ENCODE measurements around the gene EPHA8.

EPHA8 gene

GRCh38 chr1:22615886-22616285 lies 52.6 kb downstream of the EPHA8 start:
- TF ChIP-seq, protein P1, sequence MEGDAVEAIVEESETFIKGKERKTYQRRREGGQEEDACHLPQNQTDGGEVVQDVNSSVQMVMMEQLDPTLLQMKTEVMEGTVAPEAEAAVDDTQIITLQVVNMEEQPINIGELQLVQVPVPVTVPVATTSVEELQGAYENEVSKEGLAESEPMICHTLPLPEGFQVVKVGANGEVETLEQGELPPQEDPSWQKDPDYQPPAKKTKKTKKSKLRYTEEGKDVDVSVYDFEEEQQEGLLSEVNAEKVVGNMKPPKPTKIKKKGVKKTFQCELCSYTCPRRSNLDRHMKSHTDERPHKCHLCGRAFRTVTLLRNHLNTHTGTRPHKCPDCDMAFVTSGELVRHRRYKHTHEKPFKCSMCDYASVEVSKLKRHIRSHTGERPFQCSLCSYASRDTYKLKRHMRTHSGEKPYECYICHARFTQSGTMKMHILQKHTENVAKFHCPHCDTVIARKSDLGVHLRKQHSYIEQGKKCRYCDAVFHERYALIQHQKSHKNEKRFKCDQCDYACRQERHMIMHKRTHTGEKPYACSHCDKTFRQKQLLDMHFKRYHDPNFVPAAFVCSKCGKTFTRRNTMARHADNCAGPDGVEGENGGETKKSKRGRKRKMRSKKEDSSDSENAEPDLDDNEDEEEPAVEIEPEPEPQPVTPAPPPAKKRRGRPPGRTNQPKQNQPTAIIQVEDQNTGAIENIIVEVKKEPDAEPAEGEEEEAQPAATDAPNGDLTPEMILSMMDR (conservative IDR thresholded peaks at IDR 0.05; ENCODE audit: control insufficient read depth, insufficient read depth, low read depth, low read length) = no peak
- H3K4me3 ChIP-seq (ENCODE audit: control insufficient read depth, low read depth, low read length) = no peak overlapping the region
- no peak for DNase-seq (ENCODE audit: low read depth)

DNA sequence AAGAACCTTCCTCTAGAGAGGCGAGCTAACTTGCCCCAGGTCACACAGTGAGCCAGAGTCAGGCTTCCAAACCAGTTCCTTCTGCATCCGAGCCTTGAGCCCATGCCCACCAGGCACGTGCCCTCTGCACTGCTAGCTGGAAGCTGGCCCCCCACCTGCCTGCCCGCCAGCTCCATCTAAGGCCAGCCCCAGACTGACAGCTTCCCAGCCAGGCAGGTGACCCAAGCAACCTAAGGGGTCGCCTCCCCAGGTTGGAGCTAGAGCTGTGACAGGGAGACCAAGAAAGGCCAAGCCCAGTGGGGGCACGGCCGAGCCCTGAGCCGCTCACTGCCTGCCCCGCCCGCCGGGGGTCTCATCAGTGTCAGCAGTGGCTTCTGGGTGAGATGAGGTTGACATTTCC lies 53.3 kb downstream of the EPHA8 start:
- TF ChIP-seq, protein P1 (conservative IDR thresholded peaks at IDR 0.05; ENCODE audit: control insufficient read depth, insufficient read depth, low read depth, low read length) = no peak
- H3K4me3 ChIP-seq (ENCODE audit: control insufficient read depth, low read depth, low read length) = no peak overlapping the region
- DNase-seq (ENCODE audit: low read depth) = no peak

GRCh38 chr1:22618056-22618455 lies 54.8 kb downstream of the EPHA8 start:
- no peak for DNase-seq (ENCODE audit: low read depth)
- H3K4me3 ChIP-seq (ENCODE audit: control insufficient read depth, low read depth, low read length) = no peak overlapping the region
- TF ChIP-seq, protein P1 (conservative IDR thresholded peaks at IDR 0.05; ENCODE audit: control insufficient read depth, insufficient read depth, low read depth, low read length) = no peak

- H3K4me3 ChIP-seq (ENCODE audit: control insufficient read depth, low read depth, low read length) = no peak overlapping the region
- TF ChIP-seq, protein P1 (conservative IDR thresholded peaks at IDR 0.05; ENCODE audit: control insufficient read depth, insufficient read depth, low read depth, low read length) = no peak
- DNase-seq (ENCODE audit: low read depth) = no peak
These were observed 56.0 kb downstream of the EPHA8 start for GRCh38 chr1:22619252-22619651.

DNA sequence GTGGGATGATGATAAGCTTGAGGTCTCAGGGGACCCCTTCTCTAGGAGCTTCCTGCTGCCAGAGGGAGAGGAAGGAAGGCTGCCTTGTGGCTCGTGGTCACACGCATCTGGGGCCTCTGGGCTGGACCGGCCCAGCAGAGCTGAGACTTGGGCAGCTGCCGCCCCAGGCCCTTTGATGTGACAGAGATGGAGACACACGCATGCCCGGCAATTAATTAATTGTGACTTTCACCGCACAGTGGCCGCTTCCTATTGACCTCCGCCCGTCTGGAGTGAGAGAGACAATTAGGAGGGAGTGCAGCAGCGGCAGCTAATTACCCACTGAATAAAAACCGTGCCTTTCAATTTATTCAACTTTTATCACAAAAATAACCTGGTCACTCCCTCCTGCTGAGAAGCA lies 56.5 kb downstream of the EPHA8 start:
- DNase-seq (ENCODE audit: low read depth) = no peak
- H3K4me3 ChIP-seq (ENCODE audit: control insufficient read depth, low read depth, low read length) = no peak overlapping the region
- TF ChIP-seq, protein P1 (conservative IDR thresholded peaks at IDR 0.05; ENCODE audit: control insufficient read depth, insufficient read depth, low read depth, low read length) = no peak

- no peak overlapping the region for H3K4me3 ChIP-seq (ENCODE audit: control insufficient read depth, low read depth, low read length)
- no peak for DNase-seq (ENCODE audit: low read depth)
- TF ChIP-seq, protein P1 (conservative IDR thresholded peaks at IDR 0.05; ENCODE audit: control insufficient read depth, insufficient read depth, low read depth, low read length) = no peak
These were observed 58.5 kb downstream of the EPHA8 start for GRCh38 chr1:22621761-22622160.

GRCh38 chr1:22625262-22625925 lies 62.1 kb downstream of the EPHA8 start:
- DNase-seq (ENCODE audit: low read depth) = no peak
- H3K4me3 ChIP-seq (ENCODE audit: control insufficient read depth, low read depth, low read length) = no peak overlapping the region
- TF ChIP-seq, protein P1 (conservative IDR thresholded peaks at IDR 0.05; ENCODE audit: control insufficient read depth, insufficient read depth, low read depth, low read length) = no peak

Data from fibroblast of mammary gland (primary cell).